Medulla oblongata (tissue), 1 donor: ENCODE results near the gene ABCA6.
"Not testable (repeated sequence)": the region's sequence is repeated elsewhere in the genome, so short reads cannot be mapped to it uniquely, and the experiment has no call there.

Source experiments
- DNase-seq: peaks from one replicate; pipeline ENCODE4 v3.0.0-alpha.2; 2015; ENCODE audit errors: extremely low spot score

ABCA6 gene

GRCh38 chr17:69141431-69142174 is at the start of gene ABCA6:
Gene ABCA6 (minus strand): TSS chr17:69141895. CDS start chr17:69140703, 1,192 bp downstream.
- DNase-seq: peak; percentile 73

GRCh38 chr17:69188796-69189195 is 47.1 kb upstream of the ABCA6 start:
- no peak for DNase-seq

- no peak for DNase-seq
These were observed 46.4 kb upstream of the ABCA6 start for GRCh38 chr17:69188064-69188463.

- DNase-seq: peak; percentile 8
These were observed 45.6 kb upstream of the ABCA6 start for GRCh38 chr17:69187294-69187693.

- DNase-seq: no peak
These were observed 37.7 kb upstream of the ABCA6 start for GRCh38 chr17:69179227-69179952.

- DNase-seq: no peak
These were observed 34.7 kb upstream of the ABCA6 start for GRCh38 chr17:69176457-69176795.

GRCh38 chr17:69175625-69176456 is 34.1 kb upstream of the ABCA6 start:
- no peak for DNase-seq

GRCh38 chr17:69175262-69175624 is 33.5 kb upstream of the ABCA6 start:
- DNase-seq: no peak

- DNase-seq: no peak
These were observed 31.4 kb upstream of the ABCA6 start for GRCh38 chr17:69173118-69173517.

GRCh38 chr17:69170377-69170776 is 28.7 kb upstream of the ABCA6 start:
- DNase-seq: no peak

GRCh38 chr17:69168642-69169041 is 26.9 kb upstream of the ABCA6 start:
- not testable (repeated sequence) for DNase-seq

- DNase-seq: no peak
These were observed 25.3 kb upstream of the ABCA6 start for GRCh38 chr17:69166957-69167356.

- no peak for DNase-seq
These were observed 22.5 kb upstream of the ABCA6 start for GRCh38 chr17:69164206-69164605.

- no peak for DNase-seq
These were observed 17.7 kb upstream of the ABCA6 start for GRCh38 chr17:69159418-69159817.

- no peak for DNase-seq
These were observed 12.6 kb upstream of the ABCA6 start for GRCh38 chr17:69154267-69154666.

GRCh38 chr17:69150333-69150732 is 8.6 kb upstream of the ABCA6 start:
- DNase-seq: no peak

- DNase-seq: no peak
These were observed 5.8 kb upstream of the ABCA6 start for GRCh38 chr17:69147460-69147859.

- no peak for DNase-seq
These were observed 2.9 kb upstream of the ABCA6 start for GRCh38 chr17:69144331-69145255.

- DNase-seq: no peak
These were observed 2.1 kb upstream of the ABCA6 start for GRCh38 chr17:69143683-69144231.

- DNase-seq: no peak
These were observed 1.5 kb upstream of the ABCA6 start for GRCh38 chr17:69143151-69143550.

GRCh38 chr17:69142175-69142802 is 594 bp upstream of the ABCA6 start:
- DNase-seq: peak; percentile 9
